Measurements from ENCODE around the gene HACD3. TPM values are rescaled to one million over a fixed set of nuclear protein-coding genes. Genes with fewer than 3 reads are reported as not detected.

Gene HACD3
- total and polyA plus RNA-seq, 2 of the 13 experiments (the other 11 are each of a cell fraction or from before 2014, with no cell fraction given), result 73.6 to 161 TPM

DNA sequence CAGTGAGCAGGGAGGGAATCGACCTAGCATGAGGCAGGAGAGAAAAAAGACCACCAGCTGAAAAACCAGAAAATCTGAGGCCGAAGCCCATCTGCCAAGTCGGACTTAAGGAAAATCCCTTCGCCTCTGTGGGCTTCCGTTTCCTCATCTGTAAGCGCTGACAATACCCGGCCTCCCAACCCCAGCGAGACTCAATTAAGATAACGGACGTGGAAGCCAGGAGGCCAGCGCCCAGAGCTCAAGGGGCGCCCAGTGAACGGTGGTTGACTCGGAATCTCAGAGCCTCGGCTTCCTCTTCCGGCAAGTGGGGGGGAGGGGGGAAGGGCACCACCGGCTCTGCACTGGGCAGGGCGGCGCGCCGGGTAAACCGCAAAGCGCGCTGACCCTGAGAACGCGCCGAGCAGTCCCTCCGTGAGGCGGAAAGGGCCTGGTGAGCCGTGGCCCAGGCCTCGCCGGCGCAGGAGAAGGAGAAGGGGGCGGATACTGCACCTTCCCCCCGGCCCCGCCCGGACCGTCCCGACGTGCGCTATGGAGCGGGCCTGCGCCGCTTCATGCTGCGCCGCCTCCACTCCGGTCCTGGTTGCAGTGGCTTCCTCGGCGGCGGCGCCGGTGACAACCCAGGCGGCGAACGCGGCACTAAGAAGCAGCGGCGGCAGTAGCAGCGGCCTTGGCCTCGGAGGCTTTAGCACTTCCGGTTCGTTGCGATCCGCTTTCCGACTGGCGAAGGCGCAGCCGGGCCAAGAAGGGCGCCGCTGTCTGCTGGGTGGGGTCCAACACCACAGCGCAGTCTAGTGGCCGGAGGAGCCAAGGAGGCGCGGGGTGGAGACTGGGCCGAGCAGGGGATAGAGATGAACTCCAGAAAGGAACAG is 13.0 kb upstream of the HACD3 start, which contains the start of gene DPP8 (continued):
- TF ChIP-seq, protein P1, sequence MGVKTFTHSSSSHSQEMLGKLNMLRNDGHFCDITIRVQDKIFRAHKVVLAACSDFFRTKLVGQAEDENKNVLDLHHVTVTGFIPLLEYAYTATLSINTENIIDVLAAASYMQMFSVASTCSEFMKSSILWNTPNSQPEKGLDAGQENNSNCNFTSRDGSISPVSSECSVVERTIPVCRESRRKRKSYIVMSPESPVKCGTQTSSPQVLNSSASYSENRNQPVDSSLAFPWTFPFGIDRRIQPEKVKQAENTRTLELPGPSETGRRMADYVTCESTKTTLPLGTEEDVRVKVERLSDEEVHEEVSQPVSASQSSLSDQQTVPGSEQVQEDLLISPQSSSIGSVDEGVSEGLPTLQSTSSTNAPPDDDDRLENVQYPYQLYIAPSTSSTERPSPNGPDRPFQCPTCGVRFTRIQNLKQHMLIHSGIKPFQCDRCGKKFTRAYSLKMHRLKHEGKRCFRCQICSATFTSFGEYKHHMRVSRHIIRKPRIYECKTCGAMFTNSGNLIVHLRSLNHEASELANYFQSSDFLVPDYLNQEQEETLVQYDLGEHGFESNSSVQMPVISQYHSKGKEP (CRISPR knock-in tag; IDR thresholded peaks at IDR 0.05), result 0 out of 2 replicates have a peak, but pooled peaks have one; percentile 43
- TF ChIP-seq ZNF607 (CRISPR knock-in tag; IDR thresholded peaks at IDR 0.05; ENCODE audit: borderline replicate concordance) (peak; percentile 95), SP4 (CRISPR knock-in tag; IDR thresholded peaks at IDR 0.05) (peak; percentile 82), JDP2 (CRISPR knock-in tag; IDR thresholded peaks at IDR 0.05; ENCODE audit: borderline replicate concordance) (no peak), FOXP1 (IDR thresholded peaks at IDR 0.05) (no peak), FOXP1 (CRISPR knock-in tag; IDR thresholded peaks at IDR 0.05) (no peak), ZNF350 (CRISPR knock-in tag; IDR thresholded peaks at IDR 0.05; ENCODE audit: borderline replicate concordance, low read depth) (peak; percentile 99), FLYWCH1 (CRISPR knock-in tag; IDR thresholded peaks at IDR 0.05) (no peak; the same call in 1 of the 2 replicates), ZNF207 (IDR thresholded peaks at IDR 0.05; ENCODE audit: borderline replicate concordance) (no peak), ZNF660 (CRISPR knock-in tag; IDR thresholded peaks at IDR 0.05; ENCODE audit: borderline replicate concordance, low read depth) (no peak), ZNF260 (CRISPR knock-in tag; IDR thresholded peaks at IDR 0.05; ENCODE audit: borderline replicate concordance, low read depth) (0 out of 2 replicates have a peak, but pooled peaks have one; percentile 74), ZNF33B (CRISPR knock-in tag; IDR thresholded peaks at IDR 0.05) (no peak), ZNF556 (CRISPR knock-in tag; IDR thresholded peaks at IDR 0.05; ENCODE audit: borderline replicate concordance) (peak; percentile 97), ZBTB21 (CRISPR knock-in tag; IDR thresholded peaks at IDR 0.05) (0 out of 2 replicates have a peak, but pooled peaks have one; percentile 28), ZNF615 (CRISPR knock-in tag; IDR thresholded peaks at IDR 0.05; ENCODE audit: borderline replicate concordance) (no peak), ZC3H13 (CRISPR knock-in tag; IDR thresholded peaks at IDR 0.05) (no peak), GTF3A (CRISPR knock-in tag; conservative IDR thresholded peaks at IDR 0.05) (peak; percentile 98)
- TF ChIP-seq, protein P2, sequence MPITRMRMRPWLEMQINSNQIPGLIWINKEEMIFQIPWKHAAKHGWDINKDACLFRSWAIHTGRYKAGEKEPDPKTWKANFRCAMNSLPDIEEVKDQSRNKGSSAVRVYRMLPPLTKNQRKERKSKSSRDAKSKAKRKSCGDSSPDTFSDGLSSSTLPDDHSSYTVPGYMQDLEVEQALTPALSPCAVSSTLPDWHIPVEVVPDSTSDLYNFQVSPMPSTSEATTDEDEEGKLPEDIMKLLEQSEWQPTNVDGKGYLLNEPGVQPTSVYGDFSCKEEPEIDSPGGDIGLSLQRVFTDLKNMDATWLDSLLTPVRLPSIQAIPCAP (CRISPR knock-in tag; IDR thresholded peaks at IDR 0.05; ENCODE audit: low read depth), result no peak; the same call in 1 of the 2 replicates
- TF ChIP-seq, protein P3, sequence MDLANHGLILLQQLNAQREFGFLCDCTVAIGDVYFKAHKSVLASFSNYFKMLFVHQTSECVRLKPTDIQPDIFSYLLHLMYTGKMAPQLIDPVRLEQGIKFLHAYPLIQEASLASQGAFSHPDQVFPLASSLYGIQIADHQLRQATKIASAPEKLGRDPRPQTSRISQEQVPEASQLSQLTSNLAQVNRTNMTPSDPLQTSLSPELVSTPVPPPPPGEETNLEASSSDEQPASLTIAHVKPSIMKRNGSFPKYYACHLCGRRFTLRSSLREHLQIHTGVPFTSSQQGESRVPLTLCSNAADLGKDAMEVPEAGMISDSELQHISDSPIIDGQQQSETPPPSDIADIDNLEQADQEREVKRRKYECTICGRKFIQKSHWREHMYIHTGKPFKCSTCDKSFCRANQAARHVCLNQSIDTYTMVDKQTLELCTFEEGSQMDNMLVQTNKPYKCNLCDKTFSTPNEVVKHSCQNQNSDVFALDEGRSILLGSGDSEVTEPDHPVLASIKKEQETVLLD (CRISPR knock-in tag; IDR thresholded peaks at IDR 0.05; ENCODE audit: low read depth), result peak; percentile 70; the same call in 1 of the 2 replicates
- TF ChIP-seq, protein P4, sequence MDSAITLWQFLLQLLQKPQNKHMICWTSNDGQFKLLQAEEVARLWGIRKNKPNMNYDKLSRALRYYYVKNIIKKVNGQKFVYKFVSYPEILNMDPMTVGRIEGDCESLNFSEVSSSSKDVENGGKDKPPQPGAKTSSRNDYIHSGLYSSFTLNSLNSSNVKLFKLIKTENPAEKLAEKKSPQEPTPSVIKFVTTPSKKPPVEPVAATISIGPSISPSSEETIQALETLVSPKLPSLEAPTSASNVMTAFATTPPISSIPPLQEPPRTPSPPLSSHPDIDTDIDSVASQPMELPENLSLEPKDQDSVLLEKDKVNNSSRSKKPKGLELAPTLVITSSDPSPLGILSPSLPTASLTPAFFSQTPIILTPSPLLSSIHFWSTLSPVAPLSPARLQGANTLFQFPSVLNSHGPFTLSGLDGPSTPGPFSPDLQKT (CRISPR knock-in tag; IDR thresholded peaks at IDR 0.05; ENCODE audit: borderline replicate concordance), result no peak; the same call in 1 of the 2 replicates
- TF ChIP-seq, protein P5, sequence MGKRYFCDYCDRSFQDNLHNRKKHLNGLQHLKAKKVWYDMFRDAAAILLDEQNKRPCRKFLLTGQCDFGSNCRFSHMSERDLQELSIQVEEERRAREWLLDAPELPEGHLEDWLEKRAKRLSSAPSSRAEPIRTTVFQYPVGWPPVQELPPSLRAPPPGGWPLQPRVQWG (CRISPR knock-in tag; IDR thresholded peaks at IDR 0.05; ENCODE audit: borderline replicate concordance, low read depth), result no peak
- TF ChIP-seq, protein P6, sequence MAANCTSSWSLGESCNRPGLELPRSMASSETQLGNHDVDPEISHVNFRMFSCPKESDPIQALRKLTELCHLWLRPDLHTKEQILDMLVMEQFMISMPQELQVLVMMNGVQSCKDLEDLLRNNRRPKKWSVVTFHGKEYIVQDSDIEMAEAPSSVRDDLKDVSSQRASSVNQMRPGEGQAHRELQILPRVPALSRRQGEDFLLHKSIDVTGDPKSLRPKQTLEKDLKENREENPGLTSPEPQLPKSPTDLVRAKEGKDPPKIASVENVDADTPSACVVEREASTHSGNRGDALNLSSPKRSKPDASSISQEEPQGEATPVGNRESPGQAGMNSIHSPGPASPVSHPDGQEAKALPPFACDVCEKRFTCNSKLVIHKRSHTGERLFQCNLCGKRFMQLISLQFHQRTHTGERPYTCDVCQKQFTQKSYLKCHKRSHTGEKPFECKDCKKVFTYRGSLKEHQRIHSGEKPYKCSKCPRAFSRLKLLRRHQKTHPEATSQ (CRISPR knock-in tag; IDR thresholded peaks at IDR 0.05; ENCODE audit: borderline replicate concordance), result peak; percentile 66; the same call in 1 of the 2 replicates

Data from HepG2 (cell line).